ENCODE results near the gene MYO7A.

Gene MYO7A

GRCh38 chr11:77135069-77135468 is 7.0 kb downstream of the MYO7A start:
- no peak for DNase-seq (ENCODE audit: low read depth)
- no peak overlapping the region for H3K4me3 ChIP-seq (ENCODE audit: low read depth, low read length)
- TF ChIP-seq, protein P1, sequence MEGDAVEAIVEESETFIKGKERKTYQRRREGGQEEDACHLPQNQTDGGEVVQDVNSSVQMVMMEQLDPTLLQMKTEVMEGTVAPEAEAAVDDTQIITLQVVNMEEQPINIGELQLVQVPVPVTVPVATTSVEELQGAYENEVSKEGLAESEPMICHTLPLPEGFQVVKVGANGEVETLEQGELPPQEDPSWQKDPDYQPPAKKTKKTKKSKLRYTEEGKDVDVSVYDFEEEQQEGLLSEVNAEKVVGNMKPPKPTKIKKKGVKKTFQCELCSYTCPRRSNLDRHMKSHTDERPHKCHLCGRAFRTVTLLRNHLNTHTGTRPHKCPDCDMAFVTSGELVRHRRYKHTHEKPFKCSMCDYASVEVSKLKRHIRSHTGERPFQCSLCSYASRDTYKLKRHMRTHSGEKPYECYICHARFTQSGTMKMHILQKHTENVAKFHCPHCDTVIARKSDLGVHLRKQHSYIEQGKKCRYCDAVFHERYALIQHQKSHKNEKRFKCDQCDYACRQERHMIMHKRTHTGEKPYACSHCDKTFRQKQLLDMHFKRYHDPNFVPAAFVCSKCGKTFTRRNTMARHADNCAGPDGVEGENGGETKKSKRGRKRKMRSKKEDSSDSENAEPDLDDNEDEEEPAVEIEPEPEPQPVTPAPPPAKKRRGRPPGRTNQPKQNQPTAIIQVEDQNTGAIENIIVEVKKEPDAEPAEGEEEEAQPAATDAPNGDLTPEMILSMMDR (IDR thresholded peaks at IDR 0.05; ENCODE audit: insufficient read depth, low read depth, low read length, missing control alignments) = no peak

GRCh38 chr11:77136074-77136473 is 8.0 kb downstream of the MYO7A start:
- DNase-seq (ENCODE audit: low read depth) = no peak
- TF ChIP-seq, protein P1 (IDR thresholded peaks at IDR 0.05; ENCODE audit: insufficient read depth, low read depth, low read length, missing control alignments) = no peak
- H3K4me3 ChIP-seq (ENCODE audit: low read depth, low read length) = no peak overlapping the region

DNA sequence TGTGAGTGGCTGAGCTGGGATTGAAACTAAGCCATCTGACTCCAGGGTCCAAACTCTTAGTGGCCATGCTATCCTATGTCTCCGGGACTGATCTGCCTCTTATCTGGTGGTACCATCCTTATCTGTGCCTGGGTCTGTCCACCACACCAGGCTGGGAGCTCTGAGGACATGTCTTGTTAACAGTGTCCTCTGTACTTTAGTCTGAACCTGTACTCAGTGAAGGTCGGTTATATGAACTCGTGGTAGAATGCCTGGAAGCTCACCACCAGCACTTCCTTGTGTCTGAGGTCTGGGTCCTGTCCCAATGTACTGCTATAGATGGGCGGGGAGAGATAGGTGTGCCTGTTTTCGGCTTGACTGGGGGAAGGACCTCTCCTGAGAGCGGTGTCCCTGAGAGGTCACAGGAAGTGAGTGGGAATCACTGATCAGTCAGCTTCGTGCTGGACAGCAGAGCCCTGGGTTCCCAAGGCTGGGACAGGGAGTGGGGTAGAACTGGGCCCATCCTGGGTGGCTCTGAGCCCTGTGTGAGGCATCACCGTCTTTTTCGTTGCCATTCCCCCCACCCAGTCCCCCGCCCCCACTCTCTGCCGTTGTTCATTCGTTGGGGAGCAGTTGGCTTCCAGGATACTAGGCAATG is 8.9 kb downstream of the MYO7A start:
- H3K4me3 ChIP-seq (ENCODE audit: low read depth, low read length) = no peak overlapping the region
- TF ChIP-seq, protein P1 (IDR thresholded peaks at IDR 0.05; ENCODE audit: insufficient read depth, low read depth, low read length, missing control alignments) = no peak
- DNase-seq (ENCODE audit: low read depth) = no peak

GRCh38 chr11:77137421-77137820 is 9.4 kb downstream of the MYO7A start:
- DNase-seq (ENCODE audit: low read depth) = no peak
- H3K4me3 ChIP-seq (ENCODE audit: low read depth, low read length) = no peak overlapping the region
- TF ChIP-seq, protein P1 (IDR thresholded peaks at IDR 0.05; ENCODE audit: insufficient read depth, low read depth, low read length, missing control alignments) = no peak

- TF ChIP-seq, protein P1 (IDR thresholded peaks at IDR 0.05; ENCODE audit: insufficient read depth, low read depth, low read length, missing control alignments) = no peak
- no peak for DNase-seq (ENCODE audit: low read depth)
Observed at GRCh38 chr11:77138106-77138649, 10.1 kb downstream of the MYO7A start.

DNA sequence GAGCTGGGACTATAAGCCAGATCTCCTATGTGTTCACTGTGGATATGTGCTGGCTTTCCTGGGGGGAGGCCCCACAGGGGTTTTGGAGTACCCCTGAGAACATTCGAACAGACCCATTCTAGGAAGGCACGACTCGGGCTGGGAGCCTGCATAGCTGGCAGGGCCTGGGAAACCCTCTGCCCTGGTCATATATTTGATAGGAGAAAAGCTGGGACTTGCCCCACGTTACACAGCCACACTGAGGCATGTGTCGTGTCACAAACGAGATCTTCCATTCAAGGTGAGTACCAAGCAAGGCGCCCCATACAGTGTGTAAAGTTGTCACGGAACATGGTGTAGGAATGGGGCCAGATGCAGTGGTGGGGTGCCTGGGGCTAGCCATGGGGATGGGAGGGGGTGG is 11.2 kb downstream of the MYO7A start:
- no peak overlapping the region for H3K4me3 ChIP-seq (ENCODE audit: low read depth, low read length)
- TF ChIP-seq, protein P1 (IDR thresholded peaks at IDR 0.05; ENCODE audit: insufficient read depth, low read depth, low read length, missing control alignments) = no peak
- no peak for DNase-seq (ENCODE audit: low read depth)

More at GRCh38 chr11:77138106-77138649, 10.1 kb downstream of the MYO7A start:
- no peak overlapping the region for H3K4me3 ChIP-seq (ENCODE audit: low read depth, low read length)
